Activated CD4-positive, alpha-beta memory T cell treated with anti-CD3 and anti-CD28 coated beads for 36 hours (primary cell): ENCODE measurements around the gene HIRA. TPM values are rescaled to one million over a fixed set of nuclear protein-coding genes. Genes with fewer than 3 reads are reported as not detected.

Source experiments
- CTCF ChIA-PET: fragments of 350-600 bp; sonication (Branson Sonifier 250); formaldehyde crosslinking; loops from one replicate; lab custom pipeline; 2021; ENCODE audit warnings: antibody characterized with exemption, inconsistent platforms; lab: Charles Lee
- POLR2A ChIA-PET: fragments of 350-600 bp; sonication (Branson Sonifier 250); formaldehyde crosslinking; loops from one replicate; lab custom pipeline; 2021; ENCODE audit warnings: antibody characterized with exemption; lab: Charles Lee
- DNase-seq: peaks from one replicate; pipeline ENCODE4 v3.0.0-alpha.2; 2020
- H3K27ac Mint-ChIP-seq: one replicate; pipeline ENCODE4 v1.8.0; 2021; ENCODE audit warnings: mixed read lengths
- H3K27me3 Mint-ChIP-seq: one replicate; pipeline ENCODE4 v1.8.0; 2021; ENCODE audit warnings: mixed read lengths
- H3K36me3 Mint-ChIP-seq: one replicate; pipeline ENCODE4 v1.8.0; 2021; ENCODE audit warnings: mixed read lengths
- H3K4me1 Mint-ChIP-seq: one replicate; pipeline ENCODE4 v1.8.0; 2021; ENCODE audit warnings: low read depth, mixed read lengths
- H3K4me3 Mint-ChIP-seq: one replicate; pipeline ENCODE4 v1.8.0; 2021; ENCODE audit warnings: mild to moderate bottlenecking, mixed read lengths
- H3K9me3 Mint-ChIP-seq: one replicate; pipeline ENCODE4 v1.8.0; 2021; ENCODE audit warnings: mixed read lengths
- intact Hi-C: fragments of 100-400 bp; cut with micrococcal nuclease; formaldehyde crosslinking; loops from one replicate; pipeline ENCODE4 v1.15.1; 2023
- total RNA-seq, 2 experiments: library from RNA; stranded (reverse); gene quantifications; one replicate each; pipeline ENCODE4 v1.2.3, GENCODE V29; 2021

Gene HIRA
- total RNA-seq, 2 experiments from 2014 or later = 28.3 to 30.6 TPM

DNA sequence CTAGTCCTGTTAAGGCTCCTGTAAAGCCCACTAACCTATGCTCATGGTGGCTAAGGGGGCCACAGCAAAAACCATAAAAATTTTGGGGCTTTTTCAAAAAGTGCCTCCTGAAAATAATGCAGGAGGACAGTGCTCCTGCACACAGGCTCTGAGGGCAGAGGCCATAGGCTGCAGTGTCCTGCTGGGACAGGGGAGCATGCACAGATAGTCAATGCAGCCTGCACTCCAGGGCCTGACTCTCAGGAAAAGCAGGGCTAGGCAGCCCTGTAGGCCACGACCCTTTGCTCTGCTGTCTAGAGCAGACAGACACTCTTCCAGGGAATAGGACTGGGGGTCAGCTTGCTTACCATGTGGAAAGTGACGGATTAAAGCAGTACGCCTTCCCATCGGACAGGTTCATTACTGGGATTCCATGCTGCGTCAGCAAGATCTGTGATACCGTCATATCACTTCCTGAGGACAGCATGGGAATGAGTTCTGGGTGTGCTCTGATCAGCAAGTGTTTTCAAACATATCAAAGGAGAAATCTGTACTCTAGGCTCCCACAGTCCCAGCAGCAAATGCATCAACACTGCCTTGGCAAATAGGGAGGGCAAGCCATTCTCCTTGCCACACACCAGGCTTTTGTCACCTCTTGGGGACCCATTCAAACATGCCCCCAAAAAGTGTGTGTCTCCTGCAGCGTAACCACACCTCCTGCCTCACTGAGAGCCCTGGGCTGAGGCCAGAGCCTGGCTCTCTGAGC is 75.9 kb downstream of the HIRA start:
- Mint-ChIP-seq H3K4me3 (no peak overlapping the region), H3K36me3 (peaks cover 36% of the 10 kb centered on the region), H3K27ac (no peak overlapping the region), H3K4me1 (no peaks in the 10 kb centered on the region), H3K27me3 (no peaks in the 10 kb centered on the region), H3K9me3 (no peaks in the 10 kb centered on the region)
- POLR2A ChIA-PET = no interaction called here
- no peak for DNase-seq
- intact Hi-C loops = no loop called here
- CTCF ChIA-PET = no interaction called here

GRCh38 chr22:19354201-19354600 is 77.3 kb downstream of the HIRA start:
- peaks cover 43% of the 10 kb centered on the region for H3K36me3 Mint-ChIP-seq
- no peak overlapping the region for H3K4me3 Mint-ChIP-seq
- POLR2A ChIA-PET = no interaction called here
- H3K4me1 Mint-ChIP-seq = no peaks in the 10 kb centered on the region
- DNase-seq = no peak
- H3K9me3 Mint-ChIP-seq = no peaks in the 10 kb centered on the region
- H3K27me3 Mint-ChIP-seq = no peaks in the 10 kb centered on the region
- H3K27ac Mint-ChIP-seq = no peak overlapping the region
- intact Hi-C loops = no loop called here
- CTCF ChIA-PET = no interaction called here

DNA sequence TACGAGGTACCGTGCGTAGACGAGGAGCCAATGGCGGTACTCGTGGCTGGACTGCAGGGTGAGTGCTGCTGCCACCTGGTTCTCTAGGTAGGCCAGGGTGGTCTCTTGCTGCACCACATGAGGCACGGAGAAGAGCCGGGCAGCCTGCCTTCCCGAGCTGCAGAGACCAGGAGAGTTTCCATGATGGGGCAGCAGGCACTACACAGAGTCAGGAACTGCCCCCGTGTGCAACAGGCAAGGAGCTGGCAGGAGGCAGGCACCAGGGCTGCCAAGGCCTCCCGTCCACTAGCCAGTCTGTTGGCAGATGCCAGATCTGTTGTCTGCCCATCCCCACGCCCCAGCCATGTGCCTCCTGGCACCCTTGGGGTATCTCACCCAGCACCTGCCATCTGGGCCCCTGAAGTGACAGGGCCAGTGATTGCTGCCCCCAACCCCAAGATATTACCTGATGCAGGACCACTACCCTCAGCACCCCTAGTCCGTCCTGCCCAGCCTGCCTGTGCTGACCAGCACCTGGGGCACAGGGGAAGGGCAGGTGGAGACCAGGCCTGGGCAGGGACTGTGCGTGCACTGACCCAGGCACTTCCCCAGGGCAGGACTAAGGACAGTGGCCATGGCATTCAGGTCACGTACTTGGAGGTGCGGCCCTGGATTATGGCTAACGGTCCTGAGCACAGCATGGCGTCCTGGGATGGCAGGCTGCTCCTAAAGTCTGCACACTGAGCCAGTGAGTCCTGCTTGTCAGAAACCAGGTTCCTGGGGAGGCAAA is 78.0 kb downstream of the HIRA start:
- H3K4me1 Mint-ChIP-seq = no peaks in the 10 kb centered on the region
- no peaks in the 10 kb centered on the region for H3K27me3 Mint-ChIP-seq
- CTCF ChIA-PET = no interaction called here
- no peak overlapping the region for H3K27ac Mint-ChIP-seq
- no peaks in the 10 kb centered on the region for H3K9me3 Mint-ChIP-seq
- peaks cover 39% of the 10 kb centered on the region for H3K36me3 Mint-ChIP-seq
- intact Hi-C loops = no loop called here
- DNase-seq = no peak
- no peak overlapping the region for H3K4me3 Mint-ChIP-seq
- POLR2A ChIA-PET = no interaction called here

DNA sequence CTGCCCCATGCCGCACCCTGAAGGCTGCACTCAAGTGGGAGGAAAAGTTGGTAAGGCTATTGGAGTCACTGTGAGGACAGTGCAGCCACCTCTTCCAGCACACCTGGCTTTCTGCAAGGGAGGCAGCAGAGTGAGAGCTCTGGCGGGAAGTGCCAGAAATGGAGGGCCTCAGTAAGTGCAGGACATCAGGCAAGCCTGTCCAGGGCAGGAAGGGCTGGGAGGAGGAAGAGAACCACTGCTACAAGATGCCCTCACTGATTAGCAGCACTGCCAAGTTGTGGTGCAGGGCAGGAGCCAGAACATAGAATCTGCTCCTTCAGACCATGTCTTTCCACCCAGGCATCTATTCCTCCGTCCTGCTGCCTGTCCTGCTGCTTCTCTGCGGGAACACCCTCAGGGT is 78.8 kb downstream of the HIRA start:
- Mint-ChIP-seq H3K27me3 (no peaks in the 10 kb centered on the region), H3K4me3 (no peak overlapping the region), H3K4me1 (no peaks in the 10 kb centered on the region), H3K36me3 (peaks cover 39% of the 10 kb centered on the region), H3K9me3 (no peaks in the 10 kb centered on the region), H3K27ac (no peak overlapping the region)
- CTCF ChIA-PET = no interaction called here
- DNase-seq = no peak
- POLR2A ChIA-PET = no interaction called here
- intact Hi-C loops = no loop called here

- peaks cover 42% of the 10 kb centered on the region for H3K36me3 Mint-ChIP-seq
- POLR2A ChIA-PET = no interaction called here
- no peak overlapping the region for H3K4me3 Mint-ChIP-seq
- H3K27me3 Mint-ChIP-seq = no peaks in the 10 kb centered on the region
- DNase-seq = no peak
- CTCF ChIA-PET = no interaction called here
- intact Hi-C loops = no loop called here
- no peaks in the 10 kb centered on the region for H3K9me3 Mint-ChIP-seq
- H3K27ac Mint-ChIP-seq = no peak overlapping the region
- H3K4me1 Mint-ChIP-seq = no peaks in the 10 kb centered on the region
Observed at GRCh38 chr22:19352217-19352616, 79.3 kb downstream of the HIRA start.

- no peaks in the 10 kb centered on the region for H3K27me3 Mint-ChIP-seq
- DNase-seq = no peak
- H3K4me1 Mint-ChIP-seq = no peaks in the 10 kb centered on the region
- H3K27ac Mint-ChIP-seq = no peak overlapping the region
- H3K4me3 Mint-ChIP-seq = no peak overlapping the region
- ChIA-PET POLR2A (no interaction called here), CTCF (no interaction called here)
- intact Hi-C loops = no loop called here
- peaks cover 44% of the 10 kb centered on the region for H3K36me3 Mint-ChIP-seq
- no peaks in the 10 kb centered on the region for H3K9me3 Mint-ChIP-seq
Observed at GRCh38 chr22:19351604-19352003, 79.9 kb downstream of the HIRA start.

GRCh38 chr22:19350947-19351346 is 80.6 kb downstream of the HIRA start:
- Mint-ChIP-seq H3K4me3 (no peak overlapping the region), H3K27me3 (no peaks in the 10 kb centered on the region), H3K36me3 (peaks cover 44% of the 10 kb centered on the region), H3K4me1 (no peaks in the 10 kb centered on the region), H3K27ac (no peak overlapping the region), H3K9me3 (no peaks in the 10 kb centered on the region)
- CTCF ChIA-PET = no interaction called here
- DNase-seq = no peak
- POLR2A ChIA-PET = no interaction called here
- intact Hi-C loops = no loop called here

DNA sequence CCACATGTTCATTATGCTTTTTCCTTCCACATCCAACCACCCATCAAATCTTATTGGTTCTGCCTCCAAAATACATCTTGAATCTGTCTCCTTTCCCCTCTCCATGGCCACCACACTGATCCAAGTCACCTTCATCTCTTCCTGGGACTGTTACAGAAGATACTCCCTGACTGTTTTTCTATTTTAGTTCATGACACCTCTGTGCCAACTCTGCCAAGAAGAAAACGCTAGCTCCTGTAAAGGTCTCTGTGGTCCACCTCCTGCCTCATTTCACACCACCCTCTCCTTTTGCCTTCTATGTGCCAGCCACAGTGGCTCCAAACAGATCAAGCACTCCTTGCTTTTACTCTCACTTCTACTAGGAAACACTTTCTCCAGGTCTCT is 81.1 kb downstream of the HIRA start:
- ChIA-PET CTCF (no interaction called here), POLR2A (no interaction called here)
- H3K9me3 Mint-ChIP-seq = no peaks in the 10 kb centered on the region
- H3K27ac Mint-ChIP-seq = no peak overlapping the region
- intact Hi-C loops = no loop called here
- H3K27me3 Mint-ChIP-seq = no peaks in the 10 kb centered on the region
- H3K4me3 Mint-ChIP-seq = no peak overlapping the region
- DNase-seq = no peak
- H3K36me3 Mint-ChIP-seq = peaks cover 40% of the 10 kb centered on the region
- no peaks in the 10 kb centered on the region for H3K4me1 Mint-ChIP-seq

- POLR2A ChIA-PET = no interaction called here
- no peak for DNase-seq
- Mint-ChIP-seq H3K9me3 (no peaks in the 10 kb centered on the region), H3K27me3 (no peaks in the 10 kb centered on the region), H3K4me3 (no peak overlapping the region), H3K36me3 (peaks cover 44% of the 10 kb centered on the region), H3K27ac (no peak overlapping the region), H3K4me1 (no peaks in the 10 kb centered on the region)
- CTCF ChIA-PET = no interaction called here
- intact Hi-C loops = no loop called here
Observed at GRCh38 chr22:19349778-19350475, 81.6 kb downstream of the HIRA start.

DNA sequence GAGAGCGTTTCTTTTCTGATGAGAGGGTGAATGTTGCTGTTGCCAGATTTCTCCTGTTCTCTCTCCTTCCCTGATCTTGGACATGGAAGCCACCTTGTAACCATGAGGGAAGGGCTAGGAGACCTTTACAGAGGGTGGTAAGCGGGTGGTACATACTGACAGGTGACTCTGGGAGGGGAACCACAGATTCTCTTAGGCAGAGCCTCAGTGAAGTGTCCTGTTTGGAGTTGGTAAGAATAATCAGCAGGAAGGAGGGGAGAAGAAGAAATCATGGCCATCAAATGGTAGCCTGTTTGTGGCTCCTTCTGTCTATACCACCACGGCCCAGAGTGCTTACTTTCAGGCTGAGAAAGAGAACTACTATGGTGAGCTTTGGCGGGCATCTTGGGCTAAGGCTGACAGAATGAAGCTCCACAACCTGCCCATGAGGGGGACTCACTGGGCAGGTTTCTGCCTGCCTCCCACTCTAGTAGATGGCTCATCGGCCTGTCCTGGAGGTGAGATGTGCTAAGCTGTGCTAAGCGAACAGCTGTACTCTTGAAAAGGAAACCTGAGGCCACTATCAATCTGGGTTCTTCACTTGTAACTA is 84.8 kb downstream of the HIRA start:
- no peak for DNase-seq
- Mint-ChIP-seq H3K27ac (no peak overlapping the region), H3K4me3 (no peak overlapping the region), H3K9me3 (no peaks in the 10 kb centered on the region), H3K27me3 (no peaks in the 10 kb centered on the region), H3K4me1 (no peaks in the 10 kb centered on the region), H3K36me3 (peaks cover 63% of the 10 kb centered on the region)
- ChIA-PET POLR2A (no interaction called here), CTCF (no interaction called here)
- intact Hi-C loops = no loop called here

- CTCF ChIA-PET = interaction anchor here (0.6 to 1.0 kb wide), 2 partner anchors 25 to 285 kb away, joined by 3 to 4 read pairs; no protein-coding TSS in a partner anchor
- no peak for DNase-seq
- POLR2A ChIA-PET = interaction anchor here (1.1 kb wide), 1 partner anchor 162 kb away, joined by 7 read pairs; no protein-coding TSS in a partner anchor
- Mint-ChIP-seq H3K27me3 (no peaks in the 10 kb centered on the region), H3K4me1 (no peaks in the 10 kb centered on the region), H3K9me3 (peaks cover 11% of the 10 kb centered on the region), H3K36me3 (peaks cover 64% of the 10 kb centered on the region), H3K4me3 (no peak overlapping the region), H3K27ac (no peak overlapping the region)
- intact Hi-C loops = no loop called here
Observed at GRCh38 chr22:19344420-19344819, 87.1 kb downstream of the HIRA start.

- intact Hi-C loops = no loop called here
- Mint-ChIP-seq H3K36me3 (peaks cover 70% of the 10 kb centered on the region), H3K9me3 (peaks cover 19% of the 10 kb centered on the region), H3K27me3 (no peaks in the 10 kb centered on the region), H3K4me1 (no peaks in the 10 kb centered on the region), H3K27ac (no peak overlapping the region), H3K4me3 (no peak overlapping the region)
- no peak for DNase-seq
- ChIA-PET CTCF (no interaction called here), POLR2A (no interaction called here)
Observed at GRCh38 chr22:19343470-19343869, 88.1 kb downstream of the HIRA start.
